Effector memory CD4-positive, alpha-beta T cell (primary cell): ENCODE results near the gene KIAA0825.

Experiments
- DNase-seq, 3 donors: peaks; one replicate each; pipeline ENCODE4 v3.0.0-alpha.2; 2020
- H3K27ac ChIP-seq: 2 replicates; pipeline ENCODE4 v1.7.0; 2013; ENCODE audit warnings: mild to moderate bottlenecking, low read length, moderate library complexity; ENCODE audit not compliant: insufficient read depth, poor library complexity, severe bottlenecking
- H3K27me3 ChIP-seq: replicated peaks from 2 replicates; pipeline ENCODE4 v1.7.0; 2013; ENCODE audit warnings: mild to moderate bottlenecking, low read length; ENCODE audit not compliant: insufficient read depth, control insufficient read depth, poor library complexity, severe bottlenecking
- H3K36me3 ChIP-seq: 2 replicates; pipeline ENCODE4 v1.7.0; 2013; ENCODE audit warnings: mild to moderate bottlenecking, low read length, moderate library complexity; ENCODE audit not compliant: control insufficient read depth, insufficient read depth
- H3K4me1 ChIP-seq: 2 replicates; pipeline ENCODE4 v1.7.0; 2013; ENCODE audit warnings: low read length, mild to moderate bottlenecking; ENCODE audit not compliant: control insufficient read depth, insufficient read depth, poor library complexity, severe bottlenecking
- H3K4me3 ChIP-seq: 2 replicates; pipeline ENCODE4 v1.7.0; 2013; ENCODE audit warnings: low read length, low read depth, mild to moderate bottlenecking; ENCODE audit not compliant: insufficient read depth, poor library complexity, severe bottlenecking
- H3K9me3 ChIP-seq: 2 replicates; pipeline ENCODE4 v1.7.0; 2013; ENCODE audit warnings: mild to moderate bottlenecking, low read length, moderate library complexity; ENCODE audit not compliant: control insufficient read depth

The KIAA0825 gene

DNA sequence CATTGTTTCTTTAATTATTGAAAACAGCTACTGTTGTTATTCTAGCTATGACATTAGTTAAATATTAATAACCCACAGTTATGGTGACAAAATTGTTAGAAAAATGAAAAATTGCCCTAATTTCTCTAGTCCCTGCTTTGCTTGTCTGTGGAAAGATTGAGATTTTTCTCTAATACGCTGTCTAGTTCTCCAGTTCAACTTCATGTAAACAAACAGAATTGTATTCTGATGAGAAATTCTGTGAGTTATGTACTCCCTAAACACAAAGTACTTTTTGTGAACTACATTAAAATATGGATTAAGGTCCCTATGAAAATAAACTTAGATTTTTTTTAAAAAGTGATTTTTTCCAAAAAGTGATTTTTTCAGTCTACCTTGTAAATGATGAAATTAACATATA, 8.8 kb upstream of the KIAA0825 start:
- Histone ChIP-seq H3K27me3 (no peaks in the 10 kb centered on the region), H3K4me3 (no peak overlapping the region), H3K4me1 (no peaks in the 10 kb centered on the region), H3K36me3 (peaks cover 6% of the 10 kb centered on the region), H3K9me3 (no peaks in the 10 kb centered on the region), H3K27ac (no peak overlapping the region)
- DNase-seq: no peak

DNA sequence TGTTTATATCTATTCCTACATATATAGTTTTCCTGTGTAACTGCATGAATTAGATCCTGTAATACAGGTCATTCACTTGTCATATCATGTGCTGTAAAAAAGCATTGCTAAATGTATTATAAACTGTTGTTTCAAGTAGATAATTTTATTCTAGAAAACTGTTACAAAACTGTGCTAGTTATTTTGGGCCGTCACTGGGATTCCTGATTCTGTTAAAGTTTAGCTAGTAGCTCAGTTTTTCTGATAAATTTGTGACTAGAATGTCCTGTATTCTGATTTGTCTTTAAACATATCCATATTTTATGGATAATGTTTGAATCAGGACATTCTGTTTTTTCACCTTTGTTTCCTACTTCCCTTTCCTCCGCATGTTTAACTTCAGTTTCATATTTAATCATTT, 5.5 kb upstream of the KIAA0825 start:
- H3K36me3 ChIP-seq: no peaks in the 10 kb centered on the region
- no peaks in the 10 kb centered on the region for H3K27me3 ChIP-seq
- no peak overlapping the region for H3K27ac ChIP-seq
- no peaks in the 10 kb centered on the region for H3K9me3 ChIP-seq
- DNase-seq: no peak
- H3K4me1 ChIP-seq: no peaks in the 10 kb centered on the region
- no peak overlapping the region for H3K4me3 ChIP-seq

GRCh38 chr5:94623011-94623410, 4.6 kb upstream of the KIAA0825 start:
- H3K27ac ChIP-seq: no peak overlapping the region
- no peaks in the 10 kb centered on the region for H3K36me3 ChIP-seq
- no peak overlapping the region for H3K4me3 ChIP-seq
- H3K27me3 ChIP-seq: no peaks in the 10 kb centered on the region
- H3K4me1 ChIP-seq: no peaks in the 10 kb centered on the region
- DNase-seq: no peak
- no peaks in the 10 kb centered on the region for H3K9me3 ChIP-seq

- peaks cover 5% of the 10 kb centered on the region for H3K4me1 ChIP-seq
- H3K36me3 ChIP-seq: no peaks in the 10 kb centered on the region
- H3K27ac ChIP-seq: no peak overlapping the region
- no peak for DNase-seq
- no peaks in the 10 kb centered on the region for H3K27me3 ChIP-seq
- H3K4me3 ChIP-seq: no peak overlapping the region
- no peaks in the 10 kb centered on the region for H3K9me3 ChIP-seq
Measured at GRCh38 chr5:94621763-94622162, 3.4 kb upstream of the KIAA0825 start.

DNA sequence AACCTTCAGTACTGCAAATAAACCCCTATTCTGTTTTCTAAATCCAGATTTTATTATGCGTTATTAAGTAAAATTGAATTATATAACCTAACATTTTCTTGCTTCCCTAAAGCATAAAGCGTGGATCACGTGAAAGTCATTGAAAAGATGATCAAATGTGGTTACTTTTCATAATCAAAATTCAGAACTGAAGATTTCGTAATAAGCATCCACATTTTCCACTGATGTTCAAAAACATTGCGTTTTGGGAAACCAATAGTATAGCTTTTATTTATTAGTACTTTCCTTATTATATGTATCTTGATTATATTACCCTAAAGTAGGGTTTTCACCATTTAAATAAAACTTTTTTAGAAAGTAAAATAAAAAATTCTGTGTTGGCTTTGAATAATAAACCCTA, 1.9 kb upstream of the KIAA0825 start:
- DNase-seq: no peak
- Histone ChIP-seq H3K27me3 (no peaks in the 10 kb centered on the region), H3K4me1 (peaks cover 5% of the 10 kb centered on the region), H3K36me3 (no peaks in the 10 kb centered on the region), H3K4me3 (no peak overlapping the region), H3K27ac (no peak overlapping the region), H3K9me3 (no peaks in the 10 kb centered on the region)

- no peaks in the 10 kb centered on the region for H3K36me3 ChIP-seq
- H3K4me3 ChIP-seq: peak overlapping the region; percentile 84
- no peaks in the 10 kb centered on the region for H3K9me3 ChIP-seq
- H3K27ac ChIP-seq: peak overlapping the region; percentile 66
- H3K4me1 ChIP-seq: peaks cover 5% of the 10 kb centered on the region
- peak; percentile 1 to 34 (median 28) for DNase-seq
- no peaks in the 10 kb centered on the region for H3K27me3 ChIP-seq
Measured at GRCh38 chr5:94618029-94618492, 343 bp downstream of the KIAA0825 start.

DNA sequence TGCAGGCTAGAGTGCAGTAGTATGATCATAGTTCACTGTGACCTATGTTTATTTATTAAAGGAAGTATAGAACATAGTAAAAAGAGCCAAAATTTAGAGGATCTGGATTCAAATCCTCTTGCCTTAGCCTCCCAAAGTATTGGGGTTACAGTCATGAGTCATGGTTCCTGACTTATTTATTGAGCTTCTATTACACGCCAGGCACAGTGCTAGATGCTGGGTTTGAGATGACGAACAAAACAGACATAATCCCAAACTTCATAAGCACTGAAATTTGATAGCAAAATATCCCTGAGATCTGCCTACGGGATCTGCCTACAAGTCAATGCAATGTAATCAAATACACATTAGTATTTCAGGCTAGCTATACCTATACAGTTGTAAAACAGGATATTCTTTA, 2.5 kb downstream of the KIAA0825 start:
- H3K9me3 ChIP-seq: no peaks in the 10 kb centered on the region
- no peak overlapping the region for H3K4me3 ChIP-seq
- H3K4me1 ChIP-seq: peaks cover 5% of the 10 kb centered on the region
- H3K27me3 ChIP-seq: no peaks in the 10 kb centered on the region
- no peak overlapping the region for H3K27ac ChIP-seq
- DNase-seq: no peak
- H3K36me3 ChIP-seq: no peaks in the 10 kb centered on the region

DNA sequence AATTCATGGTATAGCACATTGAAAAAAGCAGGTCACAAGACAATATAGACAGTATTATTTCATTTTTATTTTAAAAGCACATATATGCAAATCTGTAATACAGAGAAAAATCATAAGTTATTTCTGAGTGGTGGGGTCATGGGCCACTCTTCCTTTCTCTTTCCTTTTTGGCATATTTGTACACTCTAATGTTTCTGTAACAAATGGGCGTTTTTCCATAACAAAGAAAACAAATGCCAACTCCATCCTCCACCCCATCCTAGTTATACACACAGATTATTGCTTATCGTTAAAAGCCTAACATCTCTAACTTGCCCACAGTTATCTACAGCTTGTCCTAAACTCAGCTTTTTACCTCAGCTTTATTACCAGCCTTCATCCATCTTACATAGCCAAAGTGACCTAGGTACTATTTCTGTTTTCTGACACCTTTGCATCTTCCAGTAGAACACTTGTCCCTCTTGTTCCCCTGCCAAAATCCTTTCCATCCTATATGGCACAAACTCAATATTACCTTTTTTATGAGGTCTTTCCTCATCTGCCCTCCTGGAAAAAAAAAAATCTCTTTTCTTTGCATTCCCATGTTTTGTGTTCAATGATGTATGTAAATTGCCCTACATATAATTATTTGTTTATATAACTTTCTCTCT, 4.1 kb downstream of the KIAA0825 start:
- peaks cover 5% of the 10 kb centered on the region for H3K4me1 ChIP-seq
- no peaks in the 10 kb centered on the region for H3K9me3 ChIP-seq
- no peak for DNase-seq
- H3K4me3 ChIP-seq: no peak overlapping the region
- H3K36me3 ChIP-seq: no peaks in the 10 kb centered on the region
- H3K27me3 ChIP-seq: no peaks in the 10 kb centered on the region
- no peak overlapping the region for H3K27ac ChIP-seq

GRCh38 chr5:94613583-94613982, 4.8 kb downstream of the KIAA0825 start:
- H3K36me3 ChIP-seq: no peaks in the 10 kb centered on the region
- no peaks in the 10 kb centered on the region for H3K9me3 ChIP-seq
- H3K27ac ChIP-seq: no peak overlapping the region
- H3K4me1 ChIP-seq: peaks cover 5% of the 10 kb centered on the region
- DNase-seq: no peak
- no peaks in the 10 kb centered on the region for H3K27me3 ChIP-seq
- H3K4me3 ChIP-seq: no peak overlapping the region

GRCh38 chr5:94595281-94595840, 23.0 kb downstream of the KIAA0825 start:
- Histone ChIP-seq H3K27me3 (no peaks in the 10 kb centered on the region), H3K9me3 (no peaks in the 10 kb centered on the region), H3K4me1 (no peaks in the 10 kb centered on the region), H3K4me3 (no peak overlapping the region), H3K27ac (no peak overlapping the region), H3K36me3 (no peaks in the 10 kb centered on the region)
- no peak for DNase-seq
